GM10248 (cell line): ENCODE results near the gene DDB1.

Source experiments
- CTCF ChIA-PET: fragments of 300-600 bp; sonication (Branson Sonifier 250); formaldehyde crosslinking; extraction: SDS; loops from one replicate; lab custom pipeline; 2021; ENCODE audit warnings: antibody characterized with exemption; lab: Yijun Ruan, JAX
- POLR2A ChIA-PET: fragments of 350-650 bp; sonication (Branson Sonifier 250); formaldehyde crosslinking; extraction: SDS; loops from one replicate; lab custom pipeline; 2020; ENCODE audit warnings: antibody characterized with exemption; lab: Yijun Ruan, JAX
- DNase-seq: peaks from one replicate; pipeline ENCODE4 v3.0.0; 2012; ENCODE audit errors: extremely low spot score
- CTCF ChIP-seq: IDR thresholded peaks from 2 replicates; pipeline ENCODE4 v1.5.1; 2012; ENCODE audit warnings: mild to moderate bottlenecking, low read depth; ENCODE audit errors: extremely low read depth, missing control alignments, control extremely low read depth

DDB1 gene

GRCh38 chr11:61277186-61278000, 55.5 kb downstream of the DDB1 start:
- ChIA-PET POLR2A (no interaction called here), CTCF (interaction anchor here (1.1 kb wide), 1 partner anchor 24 kb away, joined by 4 read pairs; no protein-coding TSS in a partner anchor)
- TF ChIP-seq CTCF: no peak
- DNase-seq: no peak

GRCh38 chr11:61275191-61275590, 57.7 kb downstream of the DDB1 start:
- POLR2A ChIA-PET: no interaction called here
- no peak for DNase-seq
- CTCF ChIA-PET: interaction anchor here (1.1 to 2.8 kb wide), 3 partner anchors 14 to 111 kb away, joined by 4 to 9 read pairs (median 8); partner anchors contain the start of gene VWCE
- TF ChIP-seq CTCF: no peak

DNA sequence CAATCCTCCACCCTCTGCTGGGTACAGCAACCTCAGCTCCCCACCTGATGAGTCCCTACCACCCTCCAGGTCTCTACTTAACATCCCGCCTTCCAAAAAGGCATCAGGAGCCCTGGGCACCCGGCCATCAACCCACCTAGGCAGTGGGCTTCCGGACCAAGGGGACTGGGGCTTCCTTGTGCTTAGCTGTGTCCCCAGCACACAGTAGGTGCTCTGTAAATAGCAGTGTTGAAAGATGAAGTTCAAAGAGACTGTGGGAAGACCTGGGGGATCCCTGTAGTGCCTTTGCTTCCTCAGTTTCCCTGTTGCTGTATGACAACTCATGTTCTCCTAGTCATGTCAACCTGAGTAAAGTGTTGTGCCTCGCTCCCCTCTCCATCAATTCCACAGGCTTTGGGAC, 58.8 kb downstream of the DDB1 start:
- DNase-seq: no peak
- ChIA-PET CTCF (interaction anchor here (2.8 kb wide), 1 partner anchor 20 kb away, joined by 9 read pairs; the partner anchor contains the start of gene VWCE), POLR2A (no interaction called here)
- TF ChIP-seq CTCF: no peak

DNA sequence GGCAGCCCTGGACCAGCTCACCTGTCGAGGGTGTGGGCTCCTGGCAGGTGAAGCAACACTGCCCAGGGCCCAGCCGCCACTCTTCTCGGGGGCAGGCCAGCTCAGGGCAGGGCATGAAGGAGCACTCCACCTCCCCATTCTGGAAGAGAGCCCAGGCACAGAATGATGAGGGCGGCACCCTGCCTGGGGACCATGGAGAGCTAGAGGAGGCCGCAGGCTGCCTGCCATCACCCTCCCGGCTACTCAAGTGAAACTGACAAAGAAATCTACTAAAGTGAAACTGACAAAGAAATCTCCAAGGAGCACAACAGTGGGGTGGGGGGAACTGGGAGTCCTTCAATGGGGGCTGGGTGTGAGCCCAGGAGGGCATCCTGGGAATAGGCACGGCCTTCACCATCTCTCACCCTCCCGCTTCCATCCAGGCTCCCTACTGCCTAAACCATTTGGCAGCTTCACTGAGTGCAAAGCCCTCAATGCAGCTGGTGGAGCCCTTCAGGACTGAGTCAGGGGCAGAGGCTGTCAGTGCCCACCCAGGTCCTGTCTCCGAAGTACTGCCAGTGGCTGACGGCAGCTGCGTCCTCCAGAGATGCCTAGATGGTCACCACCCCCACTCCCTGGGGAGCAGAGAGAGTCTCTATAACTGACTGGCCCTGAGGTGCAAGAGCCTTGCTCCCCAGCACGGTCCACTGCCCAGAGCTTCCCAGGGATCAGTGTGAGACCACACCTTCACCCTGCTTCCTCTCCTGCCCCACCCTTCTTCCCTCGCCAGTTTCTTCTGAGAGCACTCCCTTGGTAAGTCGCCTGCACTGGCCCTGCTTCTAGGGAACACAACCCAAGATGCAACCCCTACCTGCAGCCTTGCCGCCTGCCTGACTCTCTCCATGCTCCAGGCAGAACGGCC, 59.5 kb downstream of the DDB1 start:
- ChIA-PET POLR2A (no interaction called here), CTCF (interaction anchor here (2.8 kb wide), 1 partner anchor 21 kb away, joined by 9 read pairs; the partner anchor contains the start of gene VWCE)
- DNase-seq: no peak
- TF ChIP-seq CTCF: no peak

- ChIA-PET POLR2A (no interaction called here), CTCF (no interaction called here)
- no peak for TF ChIP-seq CTCF
These were observed 60.2 kb downstream of the DDB1 start for GRCh38 chr11:61272731-61273130.

More at GRCh38 chr11:61272731-61273130, 60.2 kb downstream of the DDB1 start:
- no peak for DNase-seq
